Measurements from ENCODE around the gene POC1B.

DNA sequence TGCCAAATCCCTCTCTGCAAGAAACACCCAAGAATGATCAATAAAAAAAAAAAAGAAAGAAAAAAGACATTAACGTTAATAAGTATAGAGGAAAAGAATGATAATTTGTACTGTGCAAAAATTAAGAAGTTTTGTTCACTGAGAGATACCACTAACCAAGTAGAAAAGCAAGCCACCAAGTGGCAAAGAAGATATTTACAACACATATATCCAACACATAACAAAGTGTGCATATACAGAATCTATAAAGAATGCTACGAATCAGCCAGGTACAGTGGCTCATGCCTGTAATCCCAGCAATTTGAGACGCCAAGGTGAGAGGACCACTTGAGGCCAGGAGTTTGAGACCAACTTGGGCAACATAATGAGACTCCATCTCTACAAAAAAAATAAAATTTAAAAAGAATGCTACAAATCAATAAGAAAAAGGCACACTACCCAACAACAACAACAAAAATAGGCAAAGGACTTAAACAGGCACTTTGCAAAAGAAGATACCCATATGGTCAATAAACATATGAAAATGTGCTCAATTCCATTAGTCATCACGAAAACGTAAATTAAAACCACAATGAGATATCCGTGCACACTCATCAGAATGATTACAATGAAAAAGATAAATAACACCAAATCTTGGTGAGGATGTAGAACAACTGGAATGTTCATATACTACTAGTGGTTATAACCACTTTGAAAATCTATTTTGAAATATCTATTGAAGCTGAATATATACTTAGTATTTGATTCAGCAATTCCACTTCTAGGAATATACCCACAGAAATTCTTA, 21.1 kb downstream of the POC1B start:
- TF ChIP-seq CTCF (IDR thresholded peaks at IDR 0.05; ENCODE audit: extremely low read depth in 1 of 2, insufficient read depth in 1 of 2, low read depth in 1 of 2, low read length in 2 of 2) (no peak), EZH2 (IDR thresholded peaks at IDR 0.05; ENCODE audit: borderline replicate concordance, low read depth, low read length, severe bottlenecking) (no peak), POLR2A (IDR thresholded peaks at IDR 0.05; ENCODE audit: low read depth, low read length) (no peak), MAX (IDR thresholded peaks at IDR 0.05; ENCODE audit: insufficient read depth, insufficient read length) (no peak)

Measured in endothelial cell of umbilical vein (primary cell).